ENCODE results near the gene C11orf42. TPM values are rescaled to one million over a fixed set of nuclear protein-coding genes. Genes with fewer than 3 reads are reported as not detected.

Gene C11orf42
- total and polyA plus RNA-seq, 2 experiments from 2014 or later, result 0.16 TPM; not detected in 1

DNA sequence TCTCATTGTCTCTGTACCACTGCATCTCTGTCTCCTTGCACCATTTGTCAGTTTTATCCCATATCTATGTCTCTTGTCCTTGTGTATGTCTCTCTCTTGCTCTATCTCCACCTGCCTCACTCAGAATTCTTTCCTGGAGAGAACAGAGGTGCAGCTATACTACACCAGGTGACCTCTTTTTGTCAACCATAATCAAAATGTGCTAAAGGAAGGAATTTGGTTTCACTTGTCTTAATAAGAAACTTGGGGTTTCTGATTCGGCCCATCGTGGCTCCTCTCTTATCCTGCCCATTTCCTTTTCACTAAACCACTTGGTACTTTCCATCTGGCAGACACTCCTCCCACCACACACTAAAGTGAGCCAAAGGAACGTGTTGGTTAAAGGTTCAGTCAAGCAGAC, 2.0 kb upstream of the C11orf42 start:
- 51 to 63% methylated on average over 3 of the region's 3 CpGs for WGBS, 2 experiments (ENCODE audit: low coverage in 1 of 2, low lambda C conversion rate in 2 of 2, missing lambda C conversion rate in 2 of 2)
- Histone ChIP-seq H3K4me2 (ENCODE audit: unreplicated experiment) (no peak overlapping the region), H3K36me3 (ENCODE audit: low read depth) (no peaks in the 10 kb centered on the region), H3K9me2 (ENCODE audit: insufficient read depth) (no peaks in the 10 kb centered on the region), H4K20me1 (ENCODE audit: insufficient read depth) (no peaks in the 10 kb centered on the region), H3K27ac (no peak overlapping the region), H3K9ac (no peak overlapping the region), H2AFZ (no peak overlapping the region), H3F3A (ENCODE audit: insufficient read depth) (0 out of 2 replicates have a peak, but pooled peaks cover 8% of the 10 kb centered on the region), H3K27me3 (replicated peaks; ENCODE audit: insufficient read depth) (no peaks in the 10 kb centered on the region), H3K4me1 (ENCODE audit: insufficient read depth) (peaks cover 13% of the 10 kb centered on the region), H3K79me2 (ENCODE audit: insufficient read depth) (no peaks in the 10 kb centered on the region), H3K9me3 (ENCODE audit: low read depth) (no peaks in the 10 kb centered on the region), H3K4me3 (no peak overlapping the region)
- in situ Hi-C loops (cut with MboI), result no loop called here
- TF ChIP-seq EZH2phosphoT487 (IDR thresholded peaks at IDR 0.05; ENCODE audit: insufficient read depth, low read depth) (no peak), EZH2 (IDR thresholded peaks at IDR 0.05; ENCODE audit: insufficient read depth, poor library complexity, severe bottlenecking) (no peak)
- DNase-seq, result no peak

DNA sequence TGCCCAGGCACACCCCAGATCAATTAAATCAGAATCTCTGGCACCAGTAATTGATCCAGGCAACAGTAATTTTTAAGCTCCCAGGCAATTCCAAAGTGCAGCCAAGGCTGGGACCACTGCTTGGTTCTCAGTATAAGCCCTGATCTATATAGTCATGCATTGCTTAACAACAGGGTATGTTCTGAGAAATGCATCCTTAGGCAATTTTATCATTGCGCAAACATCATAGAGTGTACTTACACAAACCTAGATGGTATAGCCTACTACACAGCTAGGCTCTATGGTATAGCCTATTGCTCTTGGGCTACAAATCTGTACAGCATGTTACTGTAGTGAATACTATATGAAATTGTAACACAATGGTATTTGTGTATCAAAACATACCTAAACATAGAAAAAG, 651 bp upstream of the C11orf42 start:
- H2AFZ ChIP-seq, result no peak overlapping the region
- WGBS, 2 experiments (ENCODE audit: low coverage in 1 of 2, low lambda C conversion rate in 2 of 2, missing lambda C conversion rate in 2 of 2), result 100% methylated on average over 1 of the region's 1 CpG

DNA sequence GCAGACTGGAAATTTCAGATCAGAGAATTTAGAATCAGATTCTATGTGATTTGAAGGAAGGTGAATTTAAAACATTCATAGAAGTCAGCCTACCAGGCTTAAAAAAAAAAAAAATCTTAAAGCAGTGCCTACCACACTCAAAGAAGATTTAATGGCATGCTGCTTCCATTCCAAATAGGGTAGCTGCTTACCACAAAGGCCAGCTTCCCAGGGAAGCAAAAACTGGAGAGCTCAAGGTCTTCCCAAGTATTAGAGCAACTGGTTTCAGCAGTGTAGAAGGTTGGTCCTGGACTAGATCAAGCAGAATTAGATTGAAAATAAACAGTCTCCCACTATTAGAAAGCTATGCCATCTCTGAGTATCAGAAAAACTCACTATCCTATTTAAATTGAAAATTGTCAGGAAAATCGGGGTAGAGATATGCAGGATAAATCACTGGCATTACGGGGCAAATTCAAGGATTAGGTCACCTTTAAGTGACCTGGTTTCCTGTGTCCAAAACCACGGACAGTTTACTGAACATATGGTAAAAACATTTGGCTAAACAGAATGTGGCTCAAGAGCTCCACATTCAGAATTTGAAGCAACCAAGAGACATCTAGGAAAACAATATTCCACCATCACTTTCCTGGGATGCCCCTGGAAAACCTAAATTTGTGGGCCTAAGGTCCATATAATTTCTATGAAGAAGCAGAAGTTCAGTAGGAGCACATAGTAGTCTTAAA, 1.3 kb downstream of the C11orf42 start:
- H2AFZ ChIP-seq, result no peak overlapping the region
- no peak for DNase-seq
- in situ Hi-C loops (cut with MboI), result no loop called here
- 82 to 86% methylated on average over 3 of the region's 3 CpGs for WGBS, 2 experiments (ENCODE audit: low coverage in 1 of 2, low lambda C conversion rate in 2 of 2, missing lambda C conversion rate in 2 of 2)
- no peaks in the 10 kb centered on the region for H3K9me2 ChIP-seq (ENCODE audit: insufficient read depth)
- 0 out of 2 replicates have a peak, but pooled peaks cover 4% of the 10 kb centered on the region for H3F3A ChIP-seq (ENCODE audit: insufficient read depth)
- peaks cover 9% of the 10 kb centered on the region for H3K4me1 ChIP-seq (ENCODE audit: insufficient read depth)
- H3K9ac ChIP-seq, result no peak overlapping the region
- no peaks in the 10 kb centered on the region for H3K79me2 ChIP-seq (ENCODE audit: insufficient read depth)
- TF ChIP-seq EZH2 (IDR thresholded peaks at IDR 0.05; ENCODE audit: insufficient read depth, poor library complexity, severe bottlenecking) (no peak), EZH2phosphoT487 (IDR thresholded peaks at IDR 0.05; ENCODE audit: insufficient read depth, low read depth) (no peak)
- no peaks in the 10 kb centered on the region for H4K20me1 ChIP-seq (ENCODE audit: insufficient read depth)
- H3K9me3 ChIP-seq (ENCODE audit: low read depth), result no peaks in the 10 kb centered on the region
- no peak overlapping the region for H3K27ac ChIP-seq
- H3K36me3 ChIP-seq (ENCODE audit: low read depth), result no peaks in the 10 kb centered on the region; the same call in 1 of the 2 replicates
- H3K4me2 ChIP-seq (ENCODE audit: unreplicated experiment), result no peak overlapping the region
- H3K27me3 ChIP-seq (replicated peaks; ENCODE audit: insufficient read depth), result no peaks in the 10 kb centered on the region
- no peak overlapping the region for H3K4me3 ChIP-seq

More for the DNA sequence above, 651 bp upstream of the C11orf42 start:
- in situ Hi-C loops (cut with MboI), result no loop called here
- 0 out of 2 replicates have a peak, but pooled peaks cover 8% of the 10 kb centered on the region for H3F3A ChIP-seq (ENCODE audit: insufficient read depth)
- TF ChIP-seq EZH2phosphoT487 (IDR thresholded peaks at IDR 0.05; ENCODE audit: insufficient read depth, low read depth), result no peak
- TF ChIP-seq EZH2 (IDR thresholded peaks at IDR 0.05; ENCODE audit: insufficient read depth, poor library complexity, severe bottlenecking), result no peak
- no peaks in the 10 kb centered on the region for H3K9me3 ChIP-seq (ENCODE audit: low read depth)
- H3K27ac ChIP-seq, result no peak overlapping the region
- H3K27me3 ChIP-seq (replicated peaks; ENCODE audit: insufficient read depth), result no peaks in the 10 kb centered on the region
- peaks cover 13% of the 10 kb centered on the region for H3K4me1 ChIP-seq (ENCODE audit: insufficient read depth)
- H4K20me1 ChIP-seq (ENCODE audit: insufficient read depth), result no peaks in the 10 kb centered on the region
- no peak overlapping the region for H3K4me3 ChIP-seq
- H3K79me2 ChIP-seq (ENCODE audit: insufficient read depth), result no peaks in the 10 kb centered on the region
- DNase-seq, result no peak
- H3K9me2 ChIP-seq (ENCODE audit: insufficient read depth), result no peaks in the 10 kb centered on the region
- no peak overlapping the region for H3K9ac ChIP-seq
- H3K36me3 ChIP-seq (ENCODE audit: low read depth), result no peaks in the 10 kb centered on the region; the same call in 1 of the 2 replicates
- H3K4me2 ChIP-seq (ENCODE audit: unreplicated experiment), result no peak overlapping the region

DNA sequence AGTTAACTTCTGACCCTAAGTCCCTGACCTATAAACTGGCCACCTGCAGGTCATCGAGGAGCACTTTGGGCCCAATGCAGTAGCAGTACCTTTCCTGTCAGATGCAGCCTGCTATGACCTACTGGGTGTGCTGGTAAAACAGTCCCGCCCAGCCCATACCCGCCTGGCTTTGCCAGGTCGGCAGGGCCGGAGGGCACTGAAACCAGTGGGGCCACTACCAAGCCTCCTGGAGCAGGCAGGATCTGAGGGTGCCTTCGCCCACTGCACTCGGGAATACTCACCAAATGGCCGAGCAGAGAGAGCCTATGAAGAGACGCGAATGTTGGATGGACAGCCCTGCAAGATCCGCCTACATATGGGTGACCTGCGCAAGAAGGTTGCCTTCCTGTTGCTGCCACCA, 4.4 kb downstream of the C11orf42 start:
- H3K36me3 ChIP-seq (ENCODE audit: low read depth), result peaks cover 19% of the 10 kb centered on the region
- H3K79me2 ChIP-seq (ENCODE audit: insufficient read depth), result no peaks in the 10 kb centered on the region
- no peaks in the 10 kb centered on the region for H3K9me2 ChIP-seq (ENCODE audit: insufficient read depth)
- H3K4me3 ChIP-seq, result no peak overlapping the region
- no peaks in the 10 kb centered on the region for H3K9me3 ChIP-seq (ENCODE audit: low read depth)
- whole genome bisulfite sequencing, 2 experiments (ENCODE audit: low coverage in 1 of 2, low lambda C conversion rate in 2 of 2, missing lambda C conversion rate in 2 of 2), result 93 to 98% methylated on average over 12 of the region's 12 CpGs
- H3K27me3 ChIP-seq (replicated peaks; ENCODE audit: insufficient read depth), result no peaks in the 10 kb centered on the region
- H3K9ac ChIP-seq, result no peak overlapping the region
- H3K27ac ChIP-seq, result no peak overlapping the region
- DNase-seq, result no peak
- no peaks in the 10 kb centered on the region for H4K20me1 ChIP-seq (ENCODE audit: insufficient read depth)
- no peak overlapping the region for H3K4me2 ChIP-seq (ENCODE audit: unreplicated experiment)
- H3K4me1 ChIP-seq (ENCODE audit: insufficient read depth), result 0 out of 2 replicates have a peak, but pooled peaks cover 4% of the 10 kb centered on the region
- in situ Hi-C loops (cut with MboI), result no loop called here
- no peaks in the 10 kb centered on the region for H3F3A ChIP-seq (ENCODE audit: insufficient read depth)
- TF ChIP-seq EZH2phosphoT487 (IDR thresholded peaks at IDR 0.05; ENCODE audit: insufficient read depth, low read depth), result no peak
- TF ChIP-seq EZH2 (IDR thresholded peaks at IDR 0.05; ENCODE audit: insufficient read depth, poor library complexity, severe bottlenecking), result no peak
- no peak overlapping the region for H2AFZ ChIP-seq
